GM21515 (cell line): ENCODE results near the gene KBTBD12.
"Not testable (repeated sequence)": the region's sequence is repeated elsewhere in the genome, so short reads cannot be mapped to it uniquely, and the experiment has no call there.

Experiments
- ATAC-seq: cut with Tn5 transposase; IDR thresholded peaks from one replicate; pipeline ENCODE4 v1.9.1; 2021; ENCODE audit not compliant: unreplicated experiment

KBTBD12 gene, protein sequence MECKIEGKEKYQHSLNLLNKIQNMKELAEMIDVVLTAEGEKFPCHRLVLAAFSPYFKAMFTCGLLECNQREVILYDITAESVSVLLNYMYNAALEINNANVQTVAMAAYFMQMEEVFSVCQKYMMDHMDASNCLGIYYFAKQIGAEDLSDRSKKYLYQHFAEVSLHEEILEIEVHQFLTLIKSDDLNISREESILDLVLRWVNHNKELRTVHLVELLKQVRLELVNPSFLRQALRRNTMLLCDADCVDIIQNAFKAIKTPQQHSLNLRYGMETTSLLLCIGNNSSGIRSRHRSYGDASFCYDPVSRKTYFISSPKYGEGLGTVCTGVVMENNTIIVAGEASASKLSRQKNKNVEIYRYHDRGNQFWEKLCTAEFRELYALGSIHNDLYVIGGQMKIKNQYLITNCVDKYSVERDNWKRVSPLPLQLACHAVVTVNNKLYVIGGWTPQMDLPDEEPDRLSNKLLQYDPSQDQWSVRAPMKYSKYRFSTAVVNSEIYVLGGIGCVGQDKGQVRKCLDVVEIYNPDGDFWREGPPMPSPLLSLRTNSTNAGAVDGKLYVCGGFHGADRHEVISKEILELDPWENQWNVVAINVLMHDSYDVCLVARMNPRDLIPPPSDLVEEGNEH

DNA sequence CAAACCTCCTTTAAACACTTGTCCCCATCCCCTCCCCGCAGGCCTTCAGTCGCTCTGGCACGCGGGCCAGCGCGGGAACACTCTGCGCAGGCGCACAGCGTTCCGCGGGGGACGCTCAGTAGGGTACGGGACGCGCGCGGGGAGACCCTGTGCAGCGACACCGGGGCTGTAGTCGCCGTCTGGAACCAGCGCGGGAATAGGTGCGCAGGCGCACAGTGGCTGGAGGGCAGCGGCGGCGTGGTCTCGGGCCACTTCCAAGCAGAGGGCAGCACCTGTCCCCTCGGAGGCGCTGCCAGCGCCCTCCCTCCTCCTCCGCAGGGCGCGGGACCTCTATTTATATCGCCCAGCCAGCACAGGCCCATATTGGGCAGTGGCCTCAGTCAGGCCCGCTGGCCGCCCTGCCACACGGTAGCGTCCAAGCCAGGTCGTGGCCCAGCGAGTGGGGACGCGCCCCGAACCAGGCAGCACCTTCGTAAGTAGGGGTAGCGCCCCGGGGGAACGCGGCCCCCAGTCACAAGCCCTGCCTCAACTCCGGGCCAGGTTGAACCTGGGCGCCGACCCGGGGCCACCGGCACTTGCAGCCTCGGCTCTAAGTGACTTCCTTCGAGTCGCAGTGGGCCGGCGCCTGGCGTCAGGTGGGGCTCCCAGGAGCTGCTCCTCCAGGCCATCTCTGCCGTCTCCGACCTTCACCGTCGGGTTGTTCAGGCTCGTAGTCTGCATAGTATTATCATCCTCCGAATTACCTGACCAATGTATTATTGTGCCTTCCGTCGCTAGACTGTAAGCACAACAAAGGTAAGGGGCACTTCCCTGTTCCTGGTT is at the start of gene KBTBD12:
KBTBD12 (plus strand) TSS at position 118 of the 822 bp plus-strand sequence. CDS start 7,830 bp downstream, outside the sequence.
- no peak for ATAC-seq

- no peak for ATAC-seq
These were observed 49.1 kb upstream of the KBTBD12 start for GRCh38 chr3:127865941-127866340.

GRCh38 chr3:127867412-127867811 is 47.6 kb upstream of the KBTBD12 start:
- no peak for ATAC-seq

DNA sequence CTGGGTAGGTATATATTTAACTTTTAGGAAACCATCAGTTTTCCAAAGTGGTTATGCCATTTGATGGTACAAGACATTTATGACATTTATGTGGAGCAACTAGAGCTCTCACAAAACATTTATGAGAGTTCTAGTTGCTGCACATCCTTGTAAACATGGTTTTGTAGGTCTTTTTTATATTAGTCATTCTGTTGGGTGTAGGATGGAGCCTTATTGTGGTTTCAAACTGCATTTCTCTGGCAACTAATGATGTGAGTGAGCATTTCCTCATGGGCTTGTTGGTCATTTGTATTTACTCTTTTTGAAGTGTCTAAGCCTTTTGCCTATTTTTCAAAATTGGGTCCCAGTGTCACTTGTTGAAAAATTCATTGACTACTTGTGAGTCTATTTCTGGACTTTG is 47.0 kb upstream of the KBTBD12 start:
- no peak for ATAC-seq

- no peak for ATAC-seq
These were observed 44.9 kb upstream of the KBTBD12 start for GRCh38 chr3:127870156-127870555.

GRCh38 chr3:127874097-127874496 is 40.9 kb upstream of the KBTBD12 start:
- not testable (repeated sequence) for ATAC-seq

DNA sequence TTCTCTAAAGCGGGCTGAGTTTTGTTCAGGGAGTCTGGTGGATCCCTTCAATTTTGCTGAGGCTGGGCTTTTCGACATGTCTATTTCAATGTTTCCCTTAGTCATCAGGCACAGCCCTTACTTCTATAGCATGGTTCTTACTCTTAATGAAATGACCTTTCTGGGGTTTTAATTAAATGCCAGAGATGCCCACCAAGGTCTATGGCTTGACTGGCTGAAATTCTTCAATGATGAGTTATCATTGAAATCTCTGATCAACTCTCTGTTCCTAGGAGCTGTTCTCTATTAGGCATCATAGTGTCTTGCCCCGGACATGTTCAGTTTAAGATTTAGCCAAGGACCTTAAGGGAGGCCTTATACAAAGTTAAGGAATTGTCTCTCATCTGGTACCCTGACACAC is 33.4 kb upstream of the KBTBD12 start:
- ATAC-seq: no peak

GRCh38 chr3:127884041-127884440 is 31.0 kb upstream of the KBTBD12 start:
- no peak for ATAC-seq

- no peak for ATAC-seq
These were observed 28.6 kb upstream of the KBTBD12 start for GRCh38 chr3:127886231-127886955.

GRCh38 chr3:127886956-127887231 is 28.1 kb upstream of the KBTBD12 start:
- no peak for ATAC-seq

GRCh38 chr3:127887321-127887720 is 27.7 kb upstream of the KBTBD12 start:
- no peak for ATAC-seq

DNA sequence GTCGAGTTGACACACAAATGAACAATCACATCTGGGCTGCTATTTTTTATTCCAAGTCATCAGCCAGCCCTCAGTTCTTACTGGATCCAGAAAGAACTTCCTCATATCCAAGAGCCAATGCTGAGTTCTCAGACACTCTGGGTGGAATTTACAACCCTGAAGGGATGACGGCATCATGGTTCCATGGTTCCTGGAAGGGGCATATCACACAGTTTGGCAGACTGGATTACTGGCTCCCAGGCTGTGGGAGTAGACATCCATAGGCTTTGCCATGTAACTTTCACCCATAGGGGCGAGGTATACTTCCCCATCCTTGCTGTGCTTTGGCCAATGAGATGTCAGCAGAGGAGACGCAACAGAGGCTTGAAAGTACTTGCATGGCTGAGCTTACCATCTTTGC is 26.9 kb upstream of the KBTBD12 start:
- no peak for ATAC-seq

DNA sequence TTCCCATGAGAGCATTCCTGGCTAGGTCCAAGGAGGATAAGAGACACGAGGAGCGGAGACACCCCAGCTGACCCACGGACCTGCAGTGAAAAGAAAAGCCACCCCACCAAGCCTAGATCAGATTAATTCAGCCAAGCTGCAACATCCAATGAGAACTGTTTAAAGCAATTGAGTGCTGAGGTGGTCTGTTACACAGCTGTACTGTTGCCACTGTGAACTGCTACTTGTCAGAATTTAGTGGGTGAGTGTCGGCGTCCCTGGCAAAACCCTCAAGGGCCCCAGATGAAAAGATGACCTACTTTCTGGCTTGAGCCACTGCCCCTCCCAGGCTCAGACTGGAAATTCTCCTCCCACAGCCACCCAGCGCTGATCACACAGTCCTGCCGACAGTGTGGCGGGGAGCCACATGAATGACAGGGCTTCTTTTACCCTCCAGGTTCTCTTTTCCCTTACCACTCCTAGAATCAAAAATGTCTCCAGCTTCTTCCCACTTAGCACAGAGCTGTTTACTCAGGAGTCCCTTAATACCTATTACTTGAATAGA is 26.4 kb upstream of the KBTBD12 start:
- no peak for ATAC-seq

DNA sequence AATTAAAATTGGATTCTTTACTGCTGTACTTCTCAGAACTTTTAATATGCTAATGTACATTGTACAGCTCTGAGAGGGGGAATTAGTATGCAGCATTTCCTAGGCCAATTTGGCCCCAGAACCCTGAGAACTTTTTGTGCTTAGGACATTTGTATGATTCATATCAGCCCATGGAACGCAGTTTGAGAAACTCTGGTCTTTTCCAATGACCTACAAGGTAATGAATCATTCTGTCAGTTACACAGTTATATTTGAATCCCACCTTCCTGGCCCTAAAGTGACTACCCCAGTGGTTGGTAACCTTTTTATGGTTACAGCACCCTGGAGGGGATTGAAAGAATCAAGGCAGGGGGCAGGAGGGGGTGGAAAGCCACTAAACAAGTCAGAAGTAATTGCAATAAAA is 25.6 kb upstream of the KBTBD12 start:
- ATAC-seq: no peak

GRCh38 chr3:127889976-127890650 is 24.9 kb upstream of the KBTBD12 start:
- no peak for ATAC-seq

- not testable (repeated sequence) for ATAC-seq
These were observed 24.3 kb upstream of the KBTBD12 start for GRCh38 chr3:127890651-127891290.

GRCh38 chr3:127894481-127894880 is 20.6 kb upstream of the KBTBD12 start:
- no peak for ATAC-seq

DNA sequence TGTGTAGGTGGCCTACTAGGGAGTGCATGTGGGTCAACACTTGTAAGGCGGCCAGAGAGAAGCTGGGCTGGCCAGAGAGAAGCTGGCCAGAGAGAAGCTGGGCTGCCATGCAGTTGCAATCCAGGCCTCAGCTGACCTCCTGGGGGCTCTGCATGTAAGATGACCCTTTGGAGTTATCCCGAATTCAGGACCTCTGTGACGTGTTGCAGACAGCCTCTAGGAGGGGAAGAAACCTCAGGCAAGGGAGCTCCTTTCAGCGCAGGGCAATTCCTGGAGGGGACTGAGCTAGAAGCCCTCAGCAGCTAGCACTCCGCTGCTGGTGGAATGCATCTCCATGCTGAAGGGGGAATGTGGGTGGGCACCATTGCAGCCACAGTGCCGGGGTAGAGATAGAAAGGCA is 15.8 kb upstream of the KBTBD12 start:
- no peak for ATAC-seq

DNA sequence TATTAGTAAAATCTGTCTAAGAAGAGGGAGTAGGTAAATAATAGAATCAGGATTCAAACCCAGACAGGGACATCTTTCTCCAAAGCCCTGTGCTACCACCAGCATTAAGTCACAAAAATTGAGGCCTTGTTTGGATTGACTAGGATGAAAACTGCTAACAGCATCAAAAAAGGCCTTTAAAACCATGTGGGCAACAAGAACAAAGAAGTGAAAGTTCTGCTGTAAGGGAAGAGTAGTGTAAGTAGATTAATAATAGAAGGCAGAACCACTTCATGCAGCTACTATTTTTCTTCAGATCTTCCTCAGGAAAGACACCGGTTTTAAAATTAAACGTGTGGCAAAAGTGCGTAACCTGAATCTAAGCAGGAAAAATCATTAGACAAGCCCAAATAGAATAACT is 15.3 kb upstream of the KBTBD12 start:
- no peak for ATAC-seq

DNA sequence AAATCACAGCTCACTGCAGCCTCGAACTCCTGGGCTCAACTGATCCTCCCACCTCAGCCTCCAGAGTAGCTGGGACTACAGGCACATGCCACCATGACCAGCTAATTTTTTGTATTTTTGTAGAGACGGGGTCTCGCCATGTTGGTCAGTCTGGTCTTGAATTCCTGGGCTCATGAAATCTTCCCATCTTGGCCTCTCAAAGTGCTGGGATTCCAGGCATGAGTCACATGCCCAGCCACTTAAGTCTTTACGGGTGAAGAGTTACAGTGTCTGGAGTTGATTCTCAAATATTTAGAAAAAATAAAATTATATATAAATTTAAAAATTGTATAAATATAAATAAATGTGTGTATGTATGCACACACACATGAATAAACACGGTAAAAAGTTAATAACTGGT is 14.5 kb upstream of the KBTBD12 start:
- ATAC-seq: no peak
